GM23338 (cell line): Measurements from ENCODE around the gene LMF1. TPM values are rescaled to one million over a fixed set of nuclear protein-coding genes. Genes with fewer than 3 reads are reported as not detected.

Experiments used
- ATAC-seq: fragments of 200-7000 bp; cut with Tn5 transposase; 3 replicates; pipeline ENCODE4 v1.9.1; 2020
- DNase-seq: peaks from one replicate; pipeline ENCODE4 v3.0.0-alpha.2; 2015; ENCODE audit warnings: low spot score
- H2AFZ ChIP-seq: fragments of 200-600 bp; sonication (generic); 2 replicates; pipeline ENCODE4 v1.8.0; 2016; ENCODE audit warnings: antibody characterized with exemption, mild to moderate bottlenecking, moderate library complexity
- H3F3A ChIP-seq: fragments of 200-600 bp; sonication (generic); replicated peaks from 2 replicates; pipeline ENCODE4 v1.8.0; 2017; ENCODE audit warnings: antibody characterized with exemption, mixed run types, low read depth
- H3K27ac ChIP-seq: fragments of 200-600 bp; sonication (generic); 2 replicates; pipeline ENCODE4 v1.6.1; 2016; ENCODE audit warnings: low read depth
- H3K27me3 ChIP-seq: fragments of 200-600 bp; sonication (generic); 2 replicates; pipeline ENCODE4 v1.8.0; 2016; ENCODE audit warnings: mild to moderate bottlenecking, mixed run types, moderate library complexity; ENCODE audit not compliant: insufficient read depth
- H3K36me3 ChIP-seq: fragments of 200-600 bp; sonication (generic); 2 replicates; pipeline ENCODE4 v1.8.0; 2016; ENCODE audit warnings: mild to moderate bottlenecking; ENCODE audit not compliant: insufficient read depth
- H3K4me1 ChIP-seq: fragments of 200-600 bp; sonication (generic); 2 replicates; pipeline ENCODE4 v1.8.0; 2016; ENCODE audit warnings: mild to moderate bottlenecking, moderate library complexity; ENCODE audit not compliant: insufficient read depth
- H3K4me2 ChIP-seq: fragments of 200-600 bp; sonication (generic); 2 replicates; pipeline ENCODE4 v1.7.1; 2017; ENCODE audit warnings: mixed run types
- H3K4me3 ChIP-seq: fragments of 200-600 bp; sonication (generic); 2 replicates; pipeline ENCODE4 v1.6.1; 2016; ENCODE audit warnings: mixed run types
- H3K79me2 ChIP-seq: fragments of 200-600 bp; sonication (generic); replicated peaks from 2 replicates; pipeline ENCODE4 v1.8.0; 2017; ENCODE audit warnings: mild to moderate bottlenecking; ENCODE audit not compliant: insufficient read depth
- H3K9me2 ChIP-seq: fragments of 200-600 bp; sonication (generic); 2 replicates; pipeline ENCODE4 v1.8.0; 2017; ENCODE audit not compliant: insufficient read depth
- H4K20me1 ChIP-seq: fragments of 200-600 bp; sonication (generic); replicated peaks from 2 replicates; pipeline ENCODE4 v1.8.0; 2017; ENCODE audit warnings: mild to moderate bottlenecking; ENCODE audit not compliant: insufficient read depth
- H3K27ac Mint-ChIP-seq: 2 replicates; pipeline ENCODE4 v1.8.0; 2020; ENCODE audit warnings: inconsistent platforms, mild to moderate bottlenecking, moderate library complexity, mixed read lengths
- H3K27me3 Mint-ChIP-seq: 3 replicates; pipeline ENCODE4 v1.8.0; 2022; ENCODE audit warnings: low read depth, mild to moderate bottlenecking, moderate library complexity, mixed read lengths, inconsistent platforms; ENCODE audit not compliant: insufficient read depth, poor library complexity
- H3K36me3 Mint-ChIP-seq: 3 replicates; pipeline ENCODE4 v1.8.0; 2021; ENCODE audit warnings: low read depth, mild to moderate bottlenecking, inconsistent platforms, moderate library complexity, mixed read lengths
- H3K4me1 Mint-ChIP-seq: 3 replicates; pipeline ENCODE4 v1.8.0; 2020; ENCODE audit warnings: mild to moderate bottlenecking, inconsistent platforms, mixed read lengths
- H3K4me3 Mint-ChIP-seq: 3 replicates; pipeline ENCODE4 v1.8.0; 2021; ENCODE audit warnings: moderate library complexity, mild to moderate bottlenecking, inconsistent platforms, mixed read lengths
- H3K9me3 Mint-ChIP-seq: 3 replicates; pipeline ENCODE4 v1.8.0; 2020; ENCODE audit warnings: moderate library complexity, mild to moderate bottlenecking, inconsistent platforms, mixed read lengths
- CREB1 ChIP-seq: fragments of 250-450 bp; sonication (Bioruptor Pico); IDR thresholded peaks from 2 replicates; pipeline ENCODE4 v1.5.0; 2020; ENCODE audit warnings: low read depth, mild to moderate bottlenecking, moderate library complexity
- EZH2 ChIP-seq: fragments of 200-600 bp; sonication (generic); IDR thresholded peaks from one replicate; pipeline ENCODE4 v1.8.0; 2017; ENCODE audit warnings: antibody characterized with exemption, mild to moderate bottlenecking, low read depth; ENCODE audit not compliant: unreplicated experiment
- EZH2phosphoT487 ChIP-seq: fragments of 200-600 bp; sonication (generic); IDR thresholded peaks from one replicate; pipeline ENCODE4 v1.8.1; 2018; ENCODE audit warnings: antibody characterized with exemption; ENCODE audit not compliant: unreplicated experiment
- JUNB ChIP-seq: IDR thresholded peaks from one replicate; pipeline ENCODE4 v1.6.1; 2016; ENCODE audit warnings: antibody characterized with exemption; ENCODE audit not compliant: unreplicated experiment
- NANOG ChIP-seq: IDR thresholded peaks from 2 replicates; pipeline ENCODE4 v1.6.1; 2016; ENCODE audit warnings: antibody characterized with exemption, borderline replicate concordance
- POLR2AphosphoS5 ChIP-seq: IDR thresholded peaks from 2 replicates; pipeline ENCODE4 v1.6.1; 2016; ENCODE audit warnings: antibody characterized with exemption, low read depth
- STAT1 ChIP-seq: IDR thresholded peaks from one replicate; pipeline ENCODE4 v1.6.1; 2016; ENCODE audit warnings: antibody characterized with exemption; ENCODE audit not compliant: unreplicated experiment
- ZNF114 ChIP-seq: fragments of 250-450 bp; sonication (Bioruptor Pico); IDR thresholded peaks from 2 replicates; pipeline ENCODE4 v1.5.0; 2020; ENCODE audit warnings: mild to moderate bottlenecking, moderate library complexity
- ZNF331 ChIP-seq: fragments of 250-450 bp; sonication (Bioruptor Pico); IDR thresholded peaks from 2 replicates; pipeline ENCODE4 v1.5.0; 2020; ENCODE audit warnings: low read depth, mild to moderate bottlenecking, moderate library complexity
- polyA plus RNA-seq: library from polyadenylated mRNA; unstranded; fragments of >200 nt; fragmentation: Nextera tagmentation; extraction: Ambion mirVana; gene quantifications from 2 replicates; pipeline ENCODE4 v1.2.1, GENCODE V29; 2016
- total RNA-seq: library from RNA; depleted of rRNA; stranded (reverse); fragments of >200 nt; shearing (Covaris generic); gene quantifications from 2 replicates; pipeline ENCODE4 v1.2.3, GENCODE V29; 2014
- TF ChIP-seq, protein P1 (sequence below): IDR thresholded peaks from one replicate; pipeline ENCODE4 v1.6.1; 2018; ENCODE audit warnings: antibody characterized with exemption; ENCODE audit not compliant: unreplicated experiment
- TF ChIP-seq, protein P2 (sequence below): IDR thresholded peaks from 2 replicates; pipeline ENCODE4 v1.6.1; 2016; ENCODE audit warnings: antibody characterized with exemption
- TF ChIP-seq, protein P3 (sequence below): fragments of 250-450 bp; sonication (Bioruptor Pico); IDR thresholded peaks from 2 replicates; pipeline ENCODE4 v1.5.0; 2020; ENCODE audit warnings: mild to moderate bottlenecking, moderate library complexity
- TF ChIP-seq, protein P4 (sequence below), 2 experiments: fragments of 200-600 bp in 1 of 2; sonication (generic) in 1 of 2; conservative IDR thresholded peaks; 2 replicates each; pipeline versions ENCODE4 v1.5.1 to v1.6.1; 2016 to 2017; ENCODE audit warnings: antibody characterized with exemption in 2 of 2, low read depth in 2 of 2, mild to moderate bottlenecking in 2 of 2, moderate library complexity in 1 of 2

Gene LMF1
- total and polyA plus RNA-seq, 2 experiments from 2014 or later: 4.2 to 10.1 TPM

DNA sequence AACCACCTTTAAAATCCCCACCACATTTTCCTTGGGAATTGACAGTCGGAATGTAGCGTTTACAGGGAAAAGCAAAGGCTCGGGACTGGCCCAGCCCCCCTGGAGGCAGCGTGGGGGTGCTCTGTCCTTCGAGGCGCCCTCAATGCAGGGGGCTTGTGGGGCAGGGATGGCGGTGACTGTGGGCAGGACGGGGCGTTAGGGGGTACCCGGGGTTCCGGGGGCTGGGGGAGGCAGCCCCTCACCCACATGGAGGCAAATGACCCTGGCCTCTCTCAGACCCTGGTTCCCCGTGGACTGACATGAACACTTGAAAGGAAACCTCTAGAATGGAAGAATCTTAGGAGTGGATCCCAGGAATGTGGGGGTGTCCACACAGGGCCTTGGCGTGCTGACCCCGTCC lies 91.9 kb downstream of the LMF1 start:
- Histone ChIP-seq H3K36me3 (no peaks in the 10 kb centered on the region), H3K9me2 (no peaks in the 10 kb centered on the region), H3K27ac (no peak overlapping the region), H2AFZ (no peak overlapping the region), H3F3A (no peaks in the 10 kb centered on the region), H3K79me2 (no peaks in the 10 kb centered on the region), H3K4me3 (no peak overlapping the region), H4K20me1 (no peaks in the 10 kb centered on the region), H3K4me2 (no peak overlapping the region), H3K27me3 (no peaks in the 10 kb centered on the region), H3K4me1 (no peaks in the 10 kb centered on the region)
- Mint-ChIP-seq H3K36me3 (no peaks in the 10 kb centered on the region), H3K9me3 (no peaks in the 10 kb centered on the region; the same call in 2 of the 3 replicates), H3K4me3 (no peak overlapping the region), H3K27ac (no peak overlapping the region), H3K27me3 (peaks cover 12% of the 10 kb centered on the region), H3K4me1 (peaks cover 3% of the 10 kb centered on the region; the same call in 1 of the 3 replicates)
- TF ChIP-seq EZH2phosphoT487 (no peak), EZH2 (no peak), POLR2AphosphoS5 (no peak), JUNB (no peak), ZNF114 (CRISPR knock-in tag) (no peak), CREB1 (CRISPR knock-in tag) (no peak), NANOG (no peak), ZNF331 (no peak), STAT1 (no peak)
- TF ChIP-seq, protein P1, sequence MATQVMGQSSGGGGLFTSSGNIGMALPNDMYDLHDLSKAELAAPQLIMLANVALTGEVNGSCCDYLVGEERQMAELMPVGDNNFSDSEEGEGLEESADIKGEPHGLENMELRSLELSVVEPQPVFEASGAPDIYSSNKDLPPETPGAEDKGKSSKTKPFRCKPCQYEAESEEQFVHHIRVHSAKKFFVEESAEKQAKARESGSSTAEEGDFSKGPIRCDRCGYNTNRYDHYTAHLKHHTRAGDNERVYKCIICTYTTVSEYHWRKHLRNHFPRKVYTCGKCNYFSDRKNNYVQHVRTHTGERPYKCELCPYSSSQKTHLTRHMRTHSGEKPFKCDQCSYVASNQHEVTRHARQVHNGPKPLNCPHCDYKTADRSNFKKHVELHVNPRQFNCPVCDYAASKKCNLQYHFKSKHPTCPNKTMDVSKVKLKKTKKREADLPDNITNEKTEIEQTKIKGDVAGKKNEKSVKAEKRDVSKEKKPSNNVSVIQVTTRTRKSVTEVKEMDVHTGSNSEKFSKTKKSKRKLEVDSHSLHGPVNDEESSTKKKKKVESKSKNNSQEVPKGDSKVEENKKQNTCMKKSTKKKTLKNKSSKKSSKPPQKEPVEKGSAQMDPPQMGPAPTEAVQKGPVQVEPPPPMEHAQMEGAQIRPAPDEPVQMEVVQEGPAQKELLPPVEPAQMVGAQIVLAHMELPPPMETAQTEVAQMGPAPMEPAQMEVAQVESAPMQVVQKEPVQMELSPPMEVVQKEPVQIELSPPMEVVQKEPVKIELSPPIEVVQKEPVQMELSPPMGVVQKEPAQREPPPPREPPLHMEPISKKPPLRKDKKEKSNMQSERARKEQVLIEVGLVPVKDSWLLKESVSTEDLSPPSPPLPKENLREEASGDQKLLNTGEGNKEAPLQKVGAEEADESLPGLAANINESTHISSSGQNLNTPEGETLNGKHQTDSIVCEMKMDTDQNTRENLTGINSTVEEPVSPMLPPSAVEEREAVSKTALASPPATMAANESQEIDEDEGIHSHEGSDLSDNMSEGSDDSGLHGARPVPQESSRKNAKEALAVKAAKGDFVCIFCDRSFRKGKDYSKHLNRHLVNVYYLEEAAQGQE: no peak
- TF ChIP-seq, protein P2, sequence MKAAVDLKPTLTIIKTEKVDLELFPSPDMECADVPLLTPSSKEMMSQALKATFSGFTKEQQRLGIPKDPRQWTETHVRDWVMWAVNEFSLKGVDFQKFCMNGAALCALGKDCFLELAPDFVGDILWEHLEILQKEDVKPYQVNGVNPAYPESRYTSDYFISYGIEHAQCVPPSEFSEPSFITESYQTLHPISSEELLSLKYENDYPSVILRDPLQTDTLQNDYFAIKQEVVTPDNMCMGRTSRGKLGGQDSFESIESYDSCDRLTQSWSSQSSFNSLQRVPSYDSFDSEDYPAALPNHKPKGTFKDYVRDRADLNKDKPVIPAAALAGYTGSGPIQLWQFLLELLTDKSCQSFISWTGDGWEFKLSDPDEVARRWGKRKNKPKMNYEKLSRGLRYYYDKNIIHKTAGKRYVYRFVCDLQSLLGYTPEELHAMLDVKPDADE: no peak
- TF ChIP-seq, protein P3, sequence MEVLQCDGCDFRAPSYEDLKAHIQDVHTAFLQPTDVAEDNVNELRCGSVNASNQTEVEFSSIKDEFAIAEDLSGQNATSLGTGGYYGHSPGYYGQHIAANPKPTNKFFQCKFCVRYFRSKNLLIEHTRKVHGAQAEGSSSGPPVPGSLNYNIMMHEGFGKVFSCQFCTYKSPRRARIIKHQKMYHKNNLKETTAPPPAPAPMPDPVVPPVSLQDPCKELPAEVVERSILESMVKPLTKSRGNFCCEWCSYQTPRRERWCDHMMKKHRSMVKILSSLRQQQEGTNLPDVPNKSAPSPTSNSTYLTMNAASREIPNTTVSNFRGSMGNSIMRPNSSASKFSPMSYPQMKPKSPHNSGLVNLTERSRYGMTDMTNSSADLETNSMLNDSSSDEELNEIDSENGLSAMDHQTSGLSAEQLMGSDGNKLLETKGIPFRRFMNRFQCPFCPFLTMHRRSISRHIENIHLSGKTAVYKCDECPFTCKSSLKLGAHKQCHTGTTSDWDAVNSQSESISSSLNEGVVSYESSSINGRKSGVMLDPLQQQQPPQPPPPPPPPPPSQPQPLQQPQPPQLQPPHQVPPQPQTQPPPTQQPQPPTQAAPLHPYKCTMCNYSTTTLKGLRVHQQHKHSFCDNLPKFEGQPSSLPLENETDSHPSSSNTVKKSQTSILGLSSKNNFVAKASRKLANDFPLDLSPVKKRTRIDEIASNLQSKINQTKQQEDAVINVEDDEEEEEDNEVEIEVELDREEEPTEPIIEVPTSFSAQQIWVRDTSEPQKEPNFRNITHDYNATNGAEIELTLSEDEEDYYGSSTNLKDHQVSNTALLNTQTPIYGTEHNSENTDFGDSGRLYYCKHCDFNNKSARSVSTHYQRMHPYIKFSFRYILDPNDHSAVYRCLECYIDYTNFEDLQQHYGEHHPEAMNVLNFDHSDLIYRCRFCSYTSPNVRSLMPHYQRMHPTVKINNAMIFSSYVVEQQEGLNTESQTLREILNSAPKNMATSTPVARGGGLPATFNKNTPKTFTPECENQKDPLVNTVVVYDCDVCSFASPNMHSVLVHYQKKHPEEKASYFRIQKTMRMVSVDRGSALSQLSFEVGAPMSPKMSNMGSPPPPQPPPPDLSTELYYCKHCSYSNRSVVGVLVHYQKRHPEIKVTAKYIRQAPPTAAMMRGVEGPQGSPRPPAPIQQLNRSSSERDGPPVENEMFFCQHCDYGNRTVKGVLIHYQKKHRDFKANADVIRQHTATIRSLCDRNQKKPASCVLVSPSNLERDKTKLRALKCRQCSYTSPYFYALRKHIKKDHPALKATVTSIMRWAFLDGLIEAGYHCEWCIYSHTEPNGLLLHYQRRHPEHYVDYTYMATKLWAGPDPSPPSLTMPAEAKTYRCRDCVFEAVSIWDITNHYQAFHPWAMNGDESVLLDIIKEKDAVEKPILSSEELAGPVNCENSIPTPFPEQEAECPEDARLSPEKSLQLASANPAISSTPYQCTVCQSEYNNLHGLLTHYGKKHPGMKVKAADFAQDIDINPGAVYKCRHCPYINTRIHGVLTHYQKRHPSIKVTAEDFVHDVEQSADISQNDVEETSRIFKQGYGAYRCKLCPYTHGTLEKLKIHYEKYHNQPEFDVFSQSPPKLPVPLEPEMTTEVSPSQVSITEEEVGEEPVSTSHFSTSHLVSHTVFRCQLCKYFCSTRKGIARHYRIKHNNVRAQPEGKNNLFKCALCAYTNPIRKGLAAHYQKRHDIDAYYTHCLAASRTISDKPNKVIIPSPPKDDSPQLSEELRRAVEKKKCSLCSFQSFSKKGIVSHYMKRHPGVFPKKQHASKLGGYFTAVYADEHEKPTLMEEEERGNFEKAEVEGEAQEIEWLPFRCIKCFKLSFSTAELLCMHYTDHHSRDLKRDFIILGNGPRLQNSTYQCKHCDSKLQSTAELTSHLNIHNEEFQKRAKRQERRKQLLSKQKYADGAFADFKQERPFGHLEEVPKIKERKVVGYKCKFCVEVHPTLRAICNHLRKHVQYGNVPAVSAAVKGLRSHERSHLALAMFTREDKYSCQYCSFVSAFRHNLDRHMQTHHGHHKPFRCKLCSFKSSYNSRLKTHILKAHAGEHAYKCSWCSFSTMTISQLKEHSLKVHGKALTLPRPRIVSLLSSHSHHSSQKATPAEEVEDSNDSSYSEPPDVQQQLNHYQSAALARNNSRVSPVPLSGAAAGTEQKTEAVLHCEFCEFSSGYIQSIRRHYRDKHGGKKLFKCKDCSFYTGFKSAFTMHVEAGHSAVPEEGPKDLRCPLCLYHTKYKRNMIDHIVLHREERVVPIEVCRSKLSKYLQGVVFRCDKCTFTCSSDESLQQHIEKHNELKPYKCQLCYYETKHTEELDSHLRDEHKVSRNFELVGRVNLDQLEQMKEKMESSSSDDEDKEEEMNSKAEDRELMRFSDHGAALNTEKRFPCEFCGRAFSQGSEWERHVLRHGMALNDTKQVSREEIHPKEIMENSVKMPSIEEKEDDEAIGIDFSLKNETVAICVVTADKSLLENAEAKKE (CRISPR knock-in tag): no peak
- TF ChIP-seq, protein P4, sequence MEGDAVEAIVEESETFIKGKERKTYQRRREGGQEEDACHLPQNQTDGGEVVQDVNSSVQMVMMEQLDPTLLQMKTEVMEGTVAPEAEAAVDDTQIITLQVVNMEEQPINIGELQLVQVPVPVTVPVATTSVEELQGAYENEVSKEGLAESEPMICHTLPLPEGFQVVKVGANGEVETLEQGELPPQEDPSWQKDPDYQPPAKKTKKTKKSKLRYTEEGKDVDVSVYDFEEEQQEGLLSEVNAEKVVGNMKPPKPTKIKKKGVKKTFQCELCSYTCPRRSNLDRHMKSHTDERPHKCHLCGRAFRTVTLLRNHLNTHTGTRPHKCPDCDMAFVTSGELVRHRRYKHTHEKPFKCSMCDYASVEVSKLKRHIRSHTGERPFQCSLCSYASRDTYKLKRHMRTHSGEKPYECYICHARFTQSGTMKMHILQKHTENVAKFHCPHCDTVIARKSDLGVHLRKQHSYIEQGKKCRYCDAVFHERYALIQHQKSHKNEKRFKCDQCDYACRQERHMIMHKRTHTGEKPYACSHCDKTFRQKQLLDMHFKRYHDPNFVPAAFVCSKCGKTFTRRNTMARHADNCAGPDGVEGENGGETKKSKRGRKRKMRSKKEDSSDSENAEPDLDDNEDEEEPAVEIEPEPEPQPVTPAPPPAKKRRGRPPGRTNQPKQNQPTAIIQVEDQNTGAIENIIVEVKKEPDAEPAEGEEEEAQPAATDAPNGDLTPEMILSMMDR (conservative IDR thresholded peaks at IDR 0.05; ENCODE audit: low read depth in 2 of 2): no peak
- DNase-seq (no peak), ATAC-seq (no peak)
